Femur (tissue), 1 donor: ENCODE measurements around the gene ASB2.

ENCODE experiments used
- DNase-seq: peaks from one replicate; pipeline ENCODE4 v3.0.0-alpha.2; 2017

The ASB2 gene

GRCh38 chr14:93977790-93978581 lies 1.6 kb upstream of the ASB2 start:
- DNase-seq = no peak

GRCh38 chr14:93977171-93977570 lies 801 bp upstream of the ASB2 start:
- DNase-seq = no peak

- DNase-seq = no peak
Observed at GRCh38 chr14:93975791-93976476, 436 bp downstream of the ASB2 start.

GRCh38 chr14:93974833-93975232 lies 1.5 kb downstream of the ASB2 start:
- DNase-seq = peak; percentile 61

GRCh38 chr14:93974299-93974698 lies 2.1 kb downstream of the ASB2 start:
- DNase-seq = no peak

- DNase-seq = no peak
Observed at GRCh38 chr14:93973607-93974006, 2.8 kb downstream of the ASB2 start.

- DNase-seq = no peak
Observed at GRCh38 chr14:93972618-93973205, 3.7 kb downstream of the ASB2 start.

- DNase-seq = no peak
Observed at GRCh38 chr14:93971635-93972027, 4.7 kb downstream of the ASB2 start.

GRCh38 chr14:93970965-93971634 lies 5.3 kb downstream of the ASB2 start:
- peak; percentile 53 for DNase-seq

- no peak for DNase-seq
Observed at GRCh38 chr14:93970585-93970964, 5.8 kb downstream of the ASB2 start.

- DNase-seq = peak; percentile 68
Observed at GRCh38 chr14:93969082-93969828, 7.1 kb downstream of the ASB2 start.

GRCh38 chr14:93967637-93968250 lies 8.6 kb downstream of the ASB2 start:
- DNase-seq = no peak

GRCh38 chr14:93965946-93966474 lies 10.4 kb downstream of the ASB2 start:
- DNase-seq = no peak

GRCh38 chr14:93965287-93965821 lies 11.0 kb downstream of the ASB2 start:
- no peak for DNase-seq

GRCh38 chr14:93964820-93965286 lies 11.5 kb downstream of the ASB2 start:
- DNase-seq = no peak

- no peak for DNase-seq
Observed at GRCh38 chr14:93964281-93964680, 12.1 kb downstream of the ASB2 start.

GRCh38 chr14:93963692-93964091 lies 12.7 kb downstream of the ASB2 start:
- no peak for DNase-seq

GRCh38 chr14:93962701-93963601 lies 13.4 kb downstream of the ASB2 start:
- DNase-seq = no peak

GRCh38 chr14:93961620-93962019 lies 14.8 kb downstream of the ASB2 start:
- DNase-seq = no peak

GRCh38 chr14:93960774-93961438 lies 15.5 kb downstream of the ASB2 start:
- DNase-seq = no peak
